GM21786 (cell line): ENCODE measurements around the gene HOXC6.

Experiments
- ATAC-seq: cut with Tn5 transposase; IDR thresholded peaks from one replicate; pipeline ENCODE4 v1.9.1; 2021; ENCODE audit not compliant: unreplicated experiment

Gene HOXC6

DNA sequence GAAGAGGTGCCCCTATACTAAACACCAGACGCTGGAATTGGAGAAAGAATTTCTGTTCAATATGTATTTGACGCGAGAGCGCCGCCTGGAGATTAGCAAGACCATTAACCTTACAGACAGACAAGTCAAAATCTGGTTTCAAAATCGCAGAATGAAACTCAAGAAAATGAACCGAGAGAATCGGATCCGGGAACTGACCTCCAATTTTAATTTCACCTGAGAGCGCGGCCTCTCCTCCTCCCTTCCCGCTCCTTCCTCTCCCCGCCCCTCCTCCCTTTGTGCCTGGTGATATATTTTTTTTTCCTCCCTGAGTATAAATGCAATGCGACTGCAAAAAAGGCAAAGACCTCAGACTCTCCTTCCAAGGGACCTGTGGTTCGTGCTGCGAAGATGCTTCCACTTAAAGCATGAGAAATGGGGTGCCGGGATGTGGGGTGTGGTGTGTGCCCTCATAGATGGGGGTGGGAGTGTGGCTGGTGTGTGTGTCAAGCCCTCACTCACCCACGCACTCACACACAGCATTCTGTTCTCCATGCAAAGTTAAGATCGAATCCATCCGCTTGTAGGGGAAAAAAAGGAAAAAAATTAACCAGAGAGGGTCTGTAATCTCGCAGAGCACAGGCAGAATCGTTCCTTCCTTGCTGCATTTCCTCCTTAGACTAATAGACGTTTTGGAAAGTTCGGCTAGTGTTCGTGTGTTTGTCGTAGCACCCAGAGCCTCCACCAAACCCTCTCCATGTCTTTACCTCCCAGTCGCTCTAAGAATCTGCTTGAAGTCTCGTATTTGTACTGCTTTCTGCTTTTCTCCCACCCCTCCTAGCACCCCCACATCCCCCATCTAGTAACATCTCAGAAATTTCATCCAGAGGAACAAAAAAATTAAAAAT lies 38.8 kb upstream of the HOXC6 start:
- no peak for ATAC-seq

DNA sequence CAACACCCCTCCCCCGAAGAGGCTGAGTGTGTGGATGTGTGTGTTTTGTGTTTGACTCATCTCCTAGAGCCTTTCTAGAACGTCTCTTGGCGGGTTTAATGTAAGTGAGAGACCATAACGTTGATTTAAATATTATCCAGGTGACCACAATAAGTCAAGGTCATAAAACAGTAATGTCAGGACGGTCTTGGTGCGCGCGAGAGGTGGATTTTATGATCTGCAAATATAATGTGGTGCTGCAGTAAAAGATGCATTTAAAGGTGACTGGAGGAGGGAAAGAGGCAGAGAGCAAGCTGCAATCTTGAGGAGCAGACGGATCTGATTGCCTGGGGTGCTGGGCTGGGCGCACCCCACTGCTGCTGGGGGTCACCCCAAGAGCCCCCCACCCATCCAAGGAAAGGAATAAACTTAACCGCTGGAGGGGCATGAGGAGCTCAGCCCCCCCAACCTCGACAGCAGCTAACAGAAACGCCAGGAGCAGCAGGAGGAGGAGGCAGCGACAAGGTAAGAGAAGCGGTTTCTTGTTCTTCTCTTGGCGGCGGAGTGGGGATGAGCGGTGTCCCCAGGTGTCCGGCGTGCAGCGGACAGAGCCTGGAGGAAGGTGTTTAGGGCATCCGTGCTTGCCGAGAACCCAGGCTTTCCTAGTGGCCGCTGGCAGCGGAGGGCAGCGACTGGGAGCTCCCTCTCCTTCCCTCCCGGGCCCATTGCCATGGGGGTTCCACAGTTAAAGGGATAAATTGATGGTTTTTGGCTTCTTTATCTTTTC lies 37.7 kb upstream of the HOXC6 start:
- no peak for ATAC-seq

DNA sequence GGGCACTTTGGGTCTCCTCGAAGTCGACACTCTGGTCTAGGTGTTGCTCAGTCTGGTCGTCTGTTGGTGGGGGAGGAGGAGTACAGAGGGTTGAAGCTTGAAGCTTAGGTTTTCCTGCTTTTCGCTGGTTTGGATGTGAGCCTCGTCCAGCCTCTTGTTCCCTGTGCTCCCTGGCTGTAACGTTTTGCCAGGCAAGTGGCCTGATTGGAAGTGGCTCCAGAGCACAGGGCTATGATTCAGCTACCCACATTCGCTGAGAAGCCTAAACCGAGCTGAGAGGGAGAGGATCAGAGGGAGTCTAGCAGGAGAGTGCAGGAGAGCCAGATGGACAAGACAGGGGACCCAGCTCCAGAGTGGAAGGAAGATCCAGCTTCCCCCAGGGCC lies 37.2 kb upstream of the HOXC6 start:
- ATAC-seq: no peak

DNA sequence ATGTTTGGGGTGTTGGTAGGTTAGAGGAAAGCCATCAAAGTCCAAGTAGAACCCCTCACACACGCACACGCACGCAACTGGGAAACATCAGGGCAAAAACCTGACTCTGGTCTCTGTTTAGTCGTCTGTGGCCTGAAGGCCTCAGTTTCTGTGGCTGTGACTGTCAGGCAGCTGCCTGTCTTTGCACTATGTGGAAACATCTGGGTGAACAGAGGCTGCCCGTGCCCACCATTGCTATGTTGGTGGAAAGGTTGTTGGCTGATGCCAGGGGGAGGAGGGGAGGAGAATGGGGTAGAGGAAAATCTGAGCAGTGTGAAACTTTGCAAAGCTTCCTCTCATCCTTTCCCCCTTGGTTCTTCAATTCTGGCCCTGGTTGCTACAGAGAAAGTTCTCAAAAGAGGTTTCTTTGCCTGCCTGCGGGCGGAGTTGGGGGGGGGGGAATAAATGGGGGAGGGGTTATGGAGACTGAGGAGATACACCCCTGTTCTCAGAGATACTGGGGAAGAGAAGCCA lies 35.8 kb upstream of the HOXC6 start:
- no peak for ATAC-seq

DNA sequence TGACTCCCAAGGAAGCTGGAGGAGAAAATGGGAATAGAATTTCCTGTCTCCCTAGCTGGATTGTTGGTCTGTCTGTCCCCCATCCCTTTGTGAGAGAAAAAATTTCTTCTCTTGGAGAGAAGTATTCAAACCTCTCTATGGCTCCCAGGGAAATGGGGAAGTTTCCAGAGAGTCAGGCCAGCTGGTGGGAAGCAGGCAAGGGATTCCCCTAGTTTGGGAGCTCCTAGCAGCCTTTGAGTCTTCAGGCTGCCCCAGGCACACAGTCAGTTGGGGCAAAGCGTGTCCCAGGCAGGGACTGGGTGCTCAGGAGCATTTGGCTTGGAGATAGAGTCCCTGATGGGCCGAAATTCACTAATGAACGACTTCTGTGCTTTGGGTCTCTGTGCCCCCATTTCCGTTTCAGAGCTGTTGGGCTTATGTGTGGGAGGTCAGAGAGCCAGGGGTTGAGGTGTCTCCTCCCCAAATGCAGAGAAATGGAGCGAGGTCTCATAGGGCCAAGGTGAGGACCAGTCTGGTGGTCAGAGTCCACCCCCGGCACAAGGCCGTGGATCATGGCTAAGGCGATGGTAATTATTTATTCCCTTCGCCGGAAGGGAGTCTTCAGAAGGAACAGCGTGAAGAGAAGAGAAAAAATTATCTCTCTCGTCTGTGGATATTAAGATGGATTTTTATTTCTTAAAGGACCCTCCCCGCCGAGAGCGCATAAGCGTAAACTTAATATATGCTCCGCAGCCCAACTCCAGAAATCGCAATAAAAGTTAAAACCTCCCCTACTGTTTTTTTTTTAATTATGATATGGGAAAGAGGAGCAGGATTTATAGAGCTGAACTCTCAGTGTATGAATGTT lies 34.9 kb upstream of the HOXC6 start:
- ATAC-seq: no peak

DNA sequence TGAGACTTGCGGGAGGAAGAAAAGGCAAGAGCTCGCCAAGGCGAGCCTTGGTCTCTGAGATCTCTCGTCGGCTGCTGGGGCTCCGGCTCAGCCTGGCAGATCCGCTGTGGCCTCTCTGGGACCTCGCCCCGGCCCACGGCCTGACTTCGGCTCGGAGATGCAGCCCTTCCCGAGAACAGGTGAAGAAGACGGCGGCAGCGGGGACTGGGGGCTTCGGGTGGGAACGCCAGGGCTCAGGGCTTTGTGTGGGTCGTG lies 34.3 kb upstream of the HOXC6 start:
- ATAC-seq: no peak

DNA sequence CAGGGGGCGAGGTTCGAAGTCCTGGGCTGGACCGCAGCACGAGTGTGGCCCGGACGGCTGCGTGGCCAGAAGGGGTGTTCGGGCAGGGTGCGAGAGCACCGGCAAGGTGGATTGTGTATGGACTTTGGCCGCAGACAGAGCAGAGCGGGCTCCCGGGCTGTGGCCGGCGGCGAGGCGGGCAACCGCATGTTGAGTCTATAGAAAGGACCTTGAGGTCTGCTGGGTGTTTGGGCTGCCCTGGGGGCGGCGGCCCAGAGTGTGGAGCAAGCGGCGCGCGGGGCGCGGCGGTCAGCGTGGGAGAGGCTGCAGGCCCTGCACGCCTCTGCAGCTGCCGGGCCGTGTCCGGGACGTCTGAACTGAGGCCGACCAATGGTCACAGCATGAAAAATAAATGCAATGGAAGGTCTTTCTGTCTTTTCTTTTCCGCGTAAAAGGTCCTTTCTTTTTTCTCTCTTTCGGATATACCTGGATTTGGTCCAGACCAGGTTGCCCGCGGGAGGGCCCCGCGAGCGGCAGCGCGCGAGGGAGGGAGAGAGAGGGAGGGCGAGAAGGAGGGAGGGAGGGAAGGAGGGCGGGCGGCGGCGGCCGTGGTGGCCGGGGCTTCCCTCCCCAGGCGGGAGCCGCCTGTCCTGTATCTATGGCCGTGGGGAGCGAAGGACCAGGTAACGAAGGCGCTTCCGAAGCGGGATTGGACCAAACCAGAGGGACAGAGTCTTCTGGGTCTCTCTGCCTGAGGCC lies 33.8 kb upstream of the HOXC6 start:
- no peak for ATAC-seq

DNA sequence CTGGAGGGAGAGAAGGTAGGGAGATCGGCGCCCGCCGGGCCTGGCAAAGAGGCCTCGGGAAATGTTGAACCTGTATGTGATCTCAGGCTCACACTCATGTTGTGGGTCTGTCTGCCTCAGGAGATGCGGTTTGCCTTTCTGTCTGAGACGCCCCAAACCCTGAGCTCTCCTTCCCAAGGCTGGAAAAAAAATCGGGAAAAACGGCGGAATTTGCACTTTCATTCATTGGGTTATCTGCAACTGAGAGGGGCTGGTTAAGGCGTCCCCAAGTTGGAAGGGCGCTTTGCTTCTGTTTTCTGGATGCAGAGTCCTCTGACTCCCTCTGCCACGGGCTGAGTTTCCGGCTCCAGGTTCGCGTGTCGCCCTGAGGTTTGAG lies 33.2 kb upstream of the HOXC6 start:
- no peak for ATAC-seq

DNA sequence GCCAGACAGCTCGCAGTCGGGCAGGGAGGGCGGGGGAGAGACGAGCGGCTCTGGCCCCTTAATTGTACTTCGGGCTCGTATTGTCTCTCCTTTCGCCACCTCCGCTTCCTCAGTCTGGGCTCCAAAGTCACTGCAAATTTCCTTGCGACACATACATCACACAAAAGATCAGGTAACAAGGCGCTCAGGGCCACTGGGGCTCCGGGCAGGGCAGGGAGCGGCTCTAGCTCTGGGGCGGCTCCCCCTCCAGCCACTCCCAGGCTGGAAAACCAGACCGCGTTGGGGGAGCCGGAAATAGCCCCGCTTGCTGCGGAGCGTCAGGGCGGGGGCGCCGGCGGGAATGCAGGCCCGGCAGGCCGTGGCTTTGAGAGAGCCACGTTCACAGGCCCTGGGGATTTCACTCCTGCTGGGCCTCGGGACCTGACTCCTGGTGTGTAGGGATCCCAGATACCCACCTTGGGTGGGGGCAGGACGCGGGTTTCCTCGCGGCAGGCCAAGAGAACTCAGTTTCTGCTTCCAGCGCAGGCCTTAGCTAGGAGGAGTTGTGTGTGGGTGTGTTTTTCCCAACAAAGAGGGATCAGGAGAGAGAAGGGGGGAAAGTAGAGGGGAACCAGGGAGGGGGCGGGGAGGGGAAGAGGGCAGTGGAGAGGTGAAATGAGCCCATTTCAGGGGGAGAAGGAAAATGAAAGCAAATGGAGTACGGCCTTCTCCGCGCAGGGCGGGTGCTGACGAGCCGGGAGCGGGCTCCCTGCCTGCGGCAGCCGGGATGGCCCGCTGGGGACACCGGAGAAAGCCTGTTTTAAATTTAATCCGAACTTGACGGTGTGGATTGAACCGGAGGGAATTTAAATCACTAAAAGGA lies 32.6 kb upstream of the HOXC6 start:
- no peak for ATAC-seq

DNA sequence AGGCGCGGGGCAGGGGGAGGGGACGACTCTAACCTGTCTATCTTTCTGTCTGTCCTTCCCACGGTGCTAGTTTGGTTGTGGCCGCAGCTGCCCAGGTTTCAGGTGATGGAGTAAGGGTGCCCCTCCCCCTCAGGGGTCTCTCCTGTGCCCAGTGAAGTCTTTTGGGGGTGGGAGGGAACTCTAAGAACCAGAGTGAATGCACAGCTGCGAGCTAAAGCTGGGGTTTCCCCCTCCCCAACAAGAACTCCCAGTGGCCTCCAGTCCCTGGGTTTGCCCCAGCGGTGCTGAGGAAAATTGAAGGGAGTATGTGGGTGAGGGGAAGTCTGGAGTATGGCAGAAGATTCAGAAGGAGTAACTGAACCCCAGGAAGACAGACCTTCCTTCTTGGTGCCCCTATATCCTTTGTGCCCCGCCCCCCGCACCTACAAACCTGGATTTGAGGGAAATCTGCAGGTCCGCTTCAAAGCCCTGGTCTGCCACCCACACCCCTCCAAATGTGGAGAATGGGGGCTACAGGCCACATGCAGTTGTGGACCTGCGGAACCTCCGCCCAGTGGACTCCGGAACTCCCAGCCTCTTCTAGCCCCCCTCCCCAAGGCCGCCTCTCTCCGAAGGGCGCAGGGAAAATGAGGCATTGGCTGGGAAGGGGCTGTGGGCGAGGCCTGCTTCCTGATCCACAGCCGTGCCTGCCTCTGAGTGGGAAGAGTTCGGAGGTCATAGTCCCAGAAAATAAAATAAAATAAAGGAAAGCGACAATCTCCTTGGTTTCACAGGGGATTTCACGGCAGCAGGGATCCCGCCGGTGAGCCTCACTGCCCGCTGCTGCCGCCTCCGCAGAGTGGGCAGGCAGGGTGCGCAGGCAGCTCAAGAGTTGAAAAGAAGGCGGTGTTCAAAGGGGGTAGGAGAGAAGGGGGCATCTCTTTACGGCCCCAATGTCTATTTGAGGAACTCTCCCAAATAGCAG lies 31.7 kb upstream of the HOXC6 start:
- ATAC-seq: no peak

DNA sequence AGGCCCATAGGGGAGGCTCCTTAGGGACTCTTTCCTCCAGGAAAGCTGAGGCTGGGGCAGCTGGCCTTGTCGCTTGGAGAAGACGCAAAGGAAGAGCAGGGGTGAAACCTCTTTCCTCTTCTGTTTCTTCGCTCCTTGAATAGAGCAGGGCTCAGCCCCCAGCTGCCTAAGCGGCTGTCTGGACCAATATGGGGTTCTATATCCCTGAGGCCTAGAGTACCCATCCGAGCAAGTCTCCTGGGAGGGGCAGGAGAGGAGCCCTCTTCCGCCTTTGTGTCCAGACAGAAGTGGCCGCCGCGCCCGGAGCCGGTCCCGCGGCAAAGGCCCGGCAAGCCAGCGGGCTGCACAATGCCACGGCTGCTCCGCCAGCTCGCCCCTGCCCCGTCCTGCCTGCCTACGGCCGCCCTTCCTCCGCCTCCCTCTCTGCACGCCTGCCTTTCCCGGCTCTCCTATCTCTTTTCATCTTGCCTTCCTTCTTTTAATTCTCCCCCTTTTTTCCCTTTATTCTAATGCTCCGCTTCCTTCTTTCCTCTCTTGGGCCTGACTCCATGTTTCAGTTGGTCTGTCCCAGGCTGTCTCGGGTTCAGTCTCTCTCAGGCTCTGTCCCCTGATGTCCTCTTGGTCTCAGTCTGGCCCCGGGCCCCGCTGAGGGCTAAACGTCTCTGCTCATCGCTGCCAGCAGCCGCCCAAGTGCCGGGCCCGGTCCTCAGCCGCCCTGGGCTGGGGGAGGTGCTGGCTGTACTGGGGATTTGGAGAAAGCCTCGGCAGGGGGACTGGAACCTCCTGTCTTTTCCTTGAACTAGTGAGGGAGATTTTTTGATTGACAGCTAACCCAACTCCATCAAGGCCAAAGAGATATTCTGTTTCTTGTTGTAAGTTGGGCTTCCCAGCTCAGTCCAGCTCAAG lies 30.8 kb upstream of the HOXC6 start:
- ATAC-seq: no peak

DNA sequence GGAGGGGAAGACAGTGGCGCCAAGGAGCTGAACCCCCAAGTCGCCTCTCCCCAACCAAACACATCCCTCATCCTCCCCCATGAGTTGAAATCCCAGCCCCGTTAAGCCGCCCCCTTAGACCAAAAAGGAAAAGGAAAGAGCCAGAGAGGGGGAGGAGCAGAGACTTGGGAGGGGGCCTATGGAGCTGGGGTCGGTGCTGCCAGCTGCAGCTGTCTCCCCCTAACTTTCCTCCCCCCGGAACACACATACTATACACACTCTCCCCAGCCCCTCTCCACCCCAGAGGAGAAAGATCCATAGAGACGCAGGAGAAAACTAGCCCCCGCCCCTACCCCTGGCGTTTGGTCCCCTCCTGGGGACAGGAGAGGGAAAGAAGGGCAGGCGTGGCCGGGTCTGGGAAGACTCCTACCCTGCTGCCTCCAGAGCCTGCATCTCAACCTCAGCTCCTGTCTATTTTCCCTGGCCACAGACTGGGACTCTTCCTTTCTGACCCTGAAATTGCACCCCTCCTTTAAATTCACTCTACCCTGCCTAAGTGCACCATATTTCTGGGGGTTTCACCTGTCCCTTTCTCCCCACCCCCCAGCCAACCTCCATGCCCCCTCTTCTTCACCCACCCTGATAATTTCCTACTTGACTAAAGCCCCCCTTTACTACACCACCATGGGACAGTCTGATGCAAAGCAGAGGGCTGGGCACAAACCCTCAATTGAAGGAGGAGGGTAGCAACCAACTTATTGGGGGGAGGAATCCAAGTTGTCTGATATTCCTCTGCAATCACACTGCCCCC lies 29.9 kb upstream of the HOXC6 start:
- ATAC-seq: no peak

DNA sequence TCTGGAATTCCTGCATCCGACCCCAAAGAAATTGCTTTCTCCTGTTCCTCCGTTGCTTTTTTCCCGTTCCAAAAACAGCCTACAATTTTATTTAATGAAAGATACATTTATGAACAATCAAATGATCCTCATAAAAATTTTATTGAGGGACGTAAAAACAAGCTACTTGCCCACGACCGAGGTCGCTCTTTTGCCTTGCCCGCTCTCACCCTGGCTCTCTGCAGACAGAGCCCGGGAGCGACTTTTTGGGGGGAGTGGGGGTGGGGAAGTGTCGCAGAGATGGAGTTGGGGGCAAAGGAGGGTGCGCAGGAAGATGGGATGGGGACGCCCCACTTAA lies 29.4 kb upstream of the HOXC6 start:
- no peak for ATAC-seq

DNA sequence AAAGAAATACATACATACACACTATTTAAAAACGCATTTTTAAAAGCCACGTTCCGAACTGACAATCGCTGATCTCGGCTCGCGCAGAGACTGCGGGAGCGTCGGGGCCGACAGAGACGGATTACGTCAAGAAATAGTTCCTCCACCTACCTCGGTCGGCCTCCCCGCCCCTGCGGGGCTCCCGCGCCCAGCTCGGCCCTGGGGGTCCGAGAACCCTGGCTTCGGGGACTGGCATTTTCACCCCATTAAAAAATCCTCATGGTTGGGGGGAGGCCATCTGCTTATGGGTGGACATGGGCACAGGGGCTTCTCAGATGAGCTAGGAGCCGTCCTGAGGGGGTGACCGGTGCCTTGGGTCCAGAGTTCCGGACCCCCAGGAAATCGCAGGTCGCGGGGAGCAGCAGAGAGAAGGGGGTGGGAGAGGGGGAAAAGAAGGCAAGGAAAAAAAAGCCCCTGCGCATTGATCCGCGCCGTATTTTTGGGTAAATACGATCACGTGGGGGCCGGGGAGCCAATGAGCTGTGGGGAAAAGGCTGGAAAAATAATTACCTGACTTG lies 28.6 kb upstream of the HOXC6 start:
- no peak for ATAC-seq

DNA sequence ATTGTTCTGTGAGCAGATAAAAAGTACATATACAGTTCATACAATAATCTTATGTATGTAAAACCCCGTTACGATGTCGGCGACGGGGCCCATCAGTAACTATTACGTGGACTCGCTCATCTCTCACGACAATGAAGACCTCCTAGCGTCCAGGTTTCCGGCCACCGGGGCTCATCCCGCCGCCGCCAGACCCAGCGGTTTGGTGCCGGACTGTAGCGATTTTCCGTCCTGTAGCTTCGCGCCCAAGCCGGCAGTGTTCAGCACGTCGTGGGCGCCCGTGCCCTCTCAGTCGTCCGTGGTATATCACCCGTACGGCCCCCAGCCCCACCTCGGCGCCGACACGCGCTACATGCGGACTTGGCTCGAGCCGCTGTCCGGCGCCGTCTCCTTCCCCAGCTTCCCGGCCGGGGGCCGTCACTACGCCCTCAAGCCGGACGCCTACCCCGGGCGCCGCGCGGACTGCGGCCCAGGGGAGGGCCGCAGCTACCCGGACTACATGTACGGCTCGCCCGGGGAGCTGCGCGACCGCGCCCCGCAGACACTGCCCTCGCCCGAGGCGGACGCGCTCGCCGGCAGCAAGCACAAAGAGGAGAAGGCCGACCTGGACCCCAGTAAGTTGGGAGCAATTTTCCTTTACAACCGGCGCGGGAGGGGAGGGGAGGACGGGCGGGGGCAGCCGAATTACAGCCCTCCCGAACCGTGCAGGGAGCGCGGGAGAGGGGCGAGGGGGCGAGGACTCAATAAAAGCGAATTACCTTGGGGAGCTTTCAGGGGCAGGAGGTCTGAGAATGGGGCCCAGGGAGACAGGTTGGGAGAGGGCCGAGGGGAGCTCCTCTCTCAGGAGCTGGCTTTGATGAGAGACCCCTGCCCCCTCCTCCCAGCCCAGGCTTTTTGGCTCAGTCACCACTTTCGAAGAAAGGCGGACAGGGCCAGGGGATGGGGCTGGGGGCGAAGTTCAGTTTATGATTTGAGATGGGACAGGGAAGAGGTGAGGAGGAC lies 27.8 kb upstream of the HOXC6 start, which contains the start of gene HOXC9:
Gene HOXC9, plus strand, starts transcription at position 46 of the 999 bp plus-strand sequence. Its CDS starts 28 bp downstream, at position 74.
- ATAC-seq: no peak
